ENCODE results near the gene LAD1. TPM values are rescaled to one million over a fixed set of nuclear protein-coding genes. Genes with fewer than 3 reads are reported as not detected.
A peak's percentile ranks its signal among the peaks of the same experiment; 100 is the strongest.

The LAD1 gene
- total and polyA plus RNA-seq, 2 of the 13 experiments (the other 11 are each of a cell fraction or from before 2014, with no cell fraction given), result 10.8 to 65.6 TPM

DNA sequence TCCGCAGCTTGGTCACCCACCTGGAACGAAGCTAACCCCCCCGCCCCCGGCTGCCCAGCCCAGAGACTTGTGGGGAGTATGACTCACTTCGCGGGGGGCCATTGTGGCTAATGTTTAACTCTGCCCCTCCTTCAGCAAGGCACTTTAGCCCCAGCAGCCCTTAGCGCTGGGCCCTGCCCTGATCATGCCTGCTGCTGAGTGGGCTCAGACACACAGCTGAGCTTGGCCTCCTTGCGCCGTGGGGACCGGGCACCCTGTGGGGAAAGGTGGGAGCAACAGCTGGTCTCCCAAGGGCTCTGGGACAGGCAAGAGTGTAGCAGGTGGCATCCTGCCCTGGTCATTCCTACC, 6.3 kb upstream of the LAD1 start (continued):
- TF ChIP-seq GATAD1 (CRISPR knock-in tag; IDR thresholded peaks at IDR 0.05) (peak; percentile 35; the same call in 1 of the 2 replicates), TBP (CRISPR knock-in tag; IDR thresholded peaks at IDR 0.05) (no peak), ZNF431 (CRISPR knock-in tag; IDR thresholded peaks at IDR 0.05; ENCODE audit: borderline replicate concordance, low read depth) (no peak), LCORL (IDR thresholded peaks at IDR 0.05) (no peak), LCORL (CRISPR knock-in tag; IDR thresholded peaks at IDR 0.05) (peak; percentile 83), ZNF782 (CRISPR knock-in tag; IDR thresholded peaks at IDR 0.05; ENCODE audit: borderline replicate concordance) (no peak), ADNP (CRISPR knock-in tag; IDR thresholded peaks at IDR 0.05) (no peak), POGZ (CRISPR knock-in tag; IDR thresholded peaks at IDR 0.05) (0 out of 2 replicates have a peak, but pooled peaks have one; percentile 65), PHB2 (IDR thresholded peaks at IDR 0.05; ENCODE audit: partially characterized antibody) (no peak), ZFP90 (CRISPR knock-in tag; IDR thresholded peaks at IDR 0.05; ENCODE audit: borderline replicate concordance) (no peak), MTF2 (CRISPR knock-in tag; IDR thresholded peaks at IDR 0.05; ENCODE audit: borderline replicate concordance) (no peak), EZH2 (conservative IDR thresholded peaks at IDR 0.05; ENCODE audit: low read depth, low read length) (no peak), ZNF768 (CRISPR knock-in tag; IDR thresholded peaks at IDR 0.05) (peak; percentile 45), ELF4 (CRISPR knock-in tag; IDR thresholded peaks at IDR 0.05; ENCODE audit: borderline replicate concordance) (no peak), TARDBP (CRISPR knock-in tag; IDR thresholded peaks at IDR 0.05) (peak; percentile 46; the same call in 1 of the 2 replicates), PTBP1 (IDR thresholded peaks at IDR 0.05; ENCODE audit: low read depth, low read length, poor library complexity, severe bottlenecking) (no peak), RCOR2 (CRISPR knock-in tag; IDR thresholded peaks at IDR 0.05) (no peak), ZNF333 (CRISPR knock-in tag; IDR thresholded peaks at IDR 0.05; ENCODE audit: borderline replicate concordance) (no peak), ZNF670 (CRISPR knock-in tag; IDR thresholded peaks at IDR 0.05; ENCODE audit: borderline replicate concordance) (no peak), NR2F6 (IDR thresholded peaks at IDR 0.05) (no peak), NR2F6 (CRISPR knock-in tag; IDR thresholded peaks at IDR 0.05) (0 out of 2 replicates have a peak, but pooled peaks have one; percentile 35), ZNF350 (CRISPR knock-in tag; IDR thresholded peaks at IDR 0.05; ENCODE audit: borderline replicate concordance, low read depth) (peak; percentile 79; the same call in 1 of the 2 replicates), CBX5 (CRISPR knock-in tag; IDR thresholded peaks at IDR 0.05; ENCODE audit: borderline replicate concordance) (peak; percentile 27; the same call in 1 of the 2 replicates), KDM3A (CRISPR knock-in tag; IDR thresholded peaks at IDR 0.05; ENCODE audit: low read depth) (peak; percentile 88; the same call in 1 of the 2 replicates), KLF11 (CRISPR knock-in tag; IDR thresholded peaks at IDR 0.05) (no peak)
- TF ChIP-seq, protein P1, sequence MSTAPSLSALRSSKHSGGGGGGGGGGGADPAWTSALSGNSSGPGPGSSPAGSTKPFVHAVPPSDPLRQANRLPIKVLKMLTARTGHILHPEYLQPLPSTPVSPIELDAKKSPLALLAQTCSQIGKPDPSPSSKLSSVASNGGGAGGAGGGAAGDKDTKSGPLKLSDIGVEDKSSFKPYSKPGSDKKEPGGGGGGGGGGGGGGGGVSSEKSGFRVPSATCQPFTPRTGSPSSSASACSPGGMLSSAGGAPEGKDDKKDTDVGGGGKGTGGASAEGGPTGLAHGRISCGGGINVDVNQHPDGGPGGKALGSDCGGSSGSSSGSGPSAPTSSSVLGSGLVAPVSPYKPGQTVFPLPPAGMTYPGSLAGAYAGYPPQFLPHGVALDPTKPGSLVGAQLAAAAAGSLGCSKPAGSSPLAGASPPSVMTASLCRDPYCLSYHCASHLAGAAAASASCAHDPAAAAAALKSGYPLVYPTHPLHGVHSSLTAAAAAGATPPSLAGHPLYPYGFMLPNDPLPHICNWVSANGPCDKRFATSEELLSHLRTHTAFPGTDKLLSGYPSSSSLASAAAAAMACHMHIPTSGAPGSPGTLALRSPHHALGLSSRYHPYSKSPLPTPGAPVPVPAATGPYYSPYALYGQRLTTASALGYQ (CRISPR knock-in tag; IDR thresholded peaks at IDR 0.05), result peak; percentile 69; the same call in 1 of the 2 replicates
- TF ChIP-seq, protein P2, sequence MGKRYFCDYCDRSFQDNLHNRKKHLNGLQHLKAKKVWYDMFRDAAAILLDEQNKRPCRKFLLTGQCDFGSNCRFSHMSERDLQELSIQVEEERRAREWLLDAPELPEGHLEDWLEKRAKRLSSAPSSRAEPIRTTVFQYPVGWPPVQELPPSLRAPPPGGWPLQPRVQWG (CRISPR knock-in tag; IDR thresholded peaks at IDR 0.05; ENCODE audit: borderline replicate concordance, low read depth), result no peak
- TF ChIP-seq, protein P3, sequence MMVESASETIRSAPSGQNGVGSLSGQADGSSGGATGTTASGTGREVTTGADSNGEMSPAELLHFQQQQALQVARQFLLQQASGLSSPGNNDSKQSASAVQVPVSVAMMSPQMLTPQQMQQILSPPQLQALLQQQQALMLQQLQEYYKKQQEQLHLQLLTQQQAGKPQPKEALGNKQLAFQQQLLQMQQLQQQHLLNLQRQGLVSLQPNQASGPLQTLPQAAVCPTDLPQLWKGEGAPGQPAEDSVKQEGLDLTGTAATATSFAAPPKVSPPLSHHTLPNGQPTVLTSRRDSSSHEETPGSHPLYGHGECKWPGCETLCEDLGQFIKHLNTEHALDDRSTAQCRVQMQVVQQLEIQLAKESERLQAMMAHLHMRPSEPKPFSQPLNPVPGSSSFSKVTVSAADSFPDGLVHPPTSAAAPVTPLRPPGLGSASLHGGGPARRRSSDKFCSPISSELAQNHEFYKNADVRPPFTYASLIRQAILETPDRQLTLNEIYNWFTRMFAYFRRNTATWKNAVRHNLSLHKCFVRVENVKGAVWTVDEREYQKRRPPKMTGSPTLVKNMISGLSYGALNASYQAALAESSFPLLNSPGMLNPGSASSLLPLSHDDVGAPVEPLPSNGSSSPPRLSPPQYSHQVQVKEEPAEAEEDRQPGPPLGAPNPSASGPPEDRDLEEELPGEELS (CRISPR knock-in tag; IDR thresholded peaks at IDR 0.05), result peak; percentile 61
- TF ChIP-seq, protein P4, sequence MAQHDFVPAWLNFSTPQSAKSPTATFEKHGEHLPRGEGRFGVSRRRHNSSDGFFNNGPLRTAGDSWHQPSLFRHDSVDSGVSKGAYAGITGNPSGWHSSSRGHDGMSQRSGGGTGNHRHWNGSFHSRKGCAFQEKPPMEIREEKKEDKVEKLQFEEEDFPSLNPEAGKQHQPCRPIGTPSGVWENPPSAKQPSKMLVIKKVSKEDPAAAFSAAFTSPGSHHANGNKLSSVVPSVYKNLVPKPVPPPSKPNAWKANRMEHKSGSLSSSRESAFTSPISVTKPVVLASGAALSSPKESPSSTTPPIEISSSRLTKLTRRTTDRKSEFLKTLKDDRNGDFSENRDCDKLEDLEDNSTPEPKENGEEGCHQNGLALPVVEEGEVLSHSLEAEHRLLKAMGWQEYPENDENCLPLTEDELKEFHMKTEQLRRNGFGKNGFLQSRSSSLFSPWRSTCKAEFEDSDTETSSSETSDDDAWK (CRISPR knock-in tag; IDR thresholded peaks at IDR 0.05), result no peak

Measured in HepG2 (cell line).